Activated naive CD8-positive, alpha-beta T cell treated with anti-CD3 and anti-CD28 coated beads, Interleukin-2, amount 10 ng/mL, durations not matched to agents 7 days and 5 days (primary cell): ENCODE results near the gene DDX17. TPM values are rescaled to one million over a fixed set of nuclear protein-coding genes. Genes with fewer than 3 reads are reported as not detected.

ENCODE experiments used
- ATAC-seq: fragments of 150-1000 bp; cut with Tn5 transposase; one replicate; pipeline ENCODE4 v1.10.0; 2021; ENCODE audit warnings: low read depth, moderate library complexity
- POLR2A ChIA-PET: fragments of 350-600 bp; sonication (Branson Sonifier 250); formaldehyde crosslinking; loops from one replicate; lab custom pipeline; 2021; ENCODE audit warnings: antibody characterized with exemption; lab: Charles Lee
- DNase-seq: peaks from one replicate; pipeline ENCODE4 v3.0.0; 2021
- H3K27ac Mint-ChIP-seq: one replicate; pipeline ENCODE4 v1.8.0; 2022; ENCODE audit warnings: mild to moderate bottlenecking, mixed read lengths
- H3K27me3 Mint-ChIP-seq: one replicate; pipeline ENCODE4 v1.8.0; 2022; ENCODE audit warnings: mild to moderate bottlenecking, moderate library complexity, mixed read lengths
- H3K36me3 Mint-ChIP-seq: one replicate; pipeline ENCODE4 v1.8.0; 2021; ENCODE audit warnings: mild to moderate bottlenecking, mixed read lengths
- H3K4me1 Mint-ChIP-seq: one replicate; pipeline ENCODE4 v1.8.0; 2021; ENCODE audit warnings: mixed read lengths
- H3K4me3 Mint-ChIP-seq: one replicate; pipeline ENCODE4 v1.8.0; 2022; ENCODE audit warnings: mild to moderate bottlenecking, moderate library complexity, mixed read lengths
- H3K9me3 Mint-ChIP-seq: one replicate; pipeline ENCODE4 v1.8.0; 2021; ENCODE audit warnings: mixed read lengths
- total RNA-seq, 2 experiments: library from RNA; stranded (reverse); gene quantifications; one replicate each; pipeline ENCODE4 v1.2.3, GENCODE V29; 2021

Gene DDX17
- total RNA-seq, 2 experiments from 2014 or later, result 667 to 710 TPM

GRCh38 chr22:38446018-38446601, 60.0 kb downstream of the DDX17 start:
- H3K27me3 Mint-ChIP-seq, result peaks cover 11% of the 10 kb centered on the region
- no peaks in the 10 kb centered on the region for H3K9me3 Mint-ChIP-seq
- ATAC-seq (no peak), DNase-seq (no peak)
- H3K36me3 Mint-ChIP-seq, result no peaks in the 10 kb centered on the region
- POLR2A ChIA-PET, result no interaction called here
- H3K4me1 Mint-ChIP-seq, result no peaks in the 10 kb centered on the region
- no peak overlapping the region for H3K27ac Mint-ChIP-seq
- no peak overlapping the region for H3K4me3 Mint-ChIP-seq

GRCh38 chr22:38444783-38445182, 61.3 kb downstream of the DDX17 start:
- POLR2A ChIA-PET, result interaction anchor here (0.6 kb wide), 1 partner anchor 210 kb away, joined by 3 read pairs; no protein-coding TSS in a partner anchor
- no peak overlapping the region for H3K4me3 Mint-ChIP-seq
- H3K27ac Mint-ChIP-seq, result no peak overlapping the region
- no peaks in the 10 kb centered on the region for H3K9me3 Mint-ChIP-seq
- DNase-seq, result no peak
- H3K36me3 Mint-ChIP-seq, result no peaks in the 10 kb centered on the region
- H3K4me1 Mint-ChIP-seq, result no peaks in the 10 kb centered on the region
- ATAC-seq, result no peak
- peaks cover 2% of the 10 kb centered on the region for H3K27me3 Mint-ChIP-seq

- Mint-ChIP-seq H3K4me3 (no peak overlapping the region), H3K27ac (no peak overlapping the region), H3K36me3 (no peaks in the 10 kb centered on the region), H3K27me3 (peaks cover 2% of the 10 kb centered on the region), H3K4me1 (no peaks in the 10 kb centered on the region), H3K9me3 (no peaks in the 10 kb centered on the region)
- DNase-seq (no peak), ATAC-seq (no peak)
- POLR2A ChIA-PET, result no interaction called here
These were observed 62.2 kb downstream of the DDX17 start for GRCh38 chr22:38443628-38444521.

GRCh38 chr22:38442967-38443627, 63.0 kb downstream of the DDX17 start:
- Mint-ChIP-seq H3K4me3 (no peak overlapping the region), H3K27ac (no peak overlapping the region)
- POLR2A ChIA-PET, result no interaction called here

GRCh38 chr22:38441620-38442287, 64.4 kb downstream of the DDX17 start:
- H3K4me1 Mint-ChIP-seq, result no peaks in the 10 kb centered on the region
- H3K4me3 Mint-ChIP-seq, result no peak overlapping the region
- no peak for ATAC-seq

More at GRCh38 chr22:38442967-38443627, 63.0 kb downstream of the DDX17 start:
- Mint-ChIP-seq H3K4me1 (no peaks in the 10 kb centered on the region), H3K36me3 (no peaks in the 10 kb centered on the region), H3K27me3 (peaks cover 2% of the 10 kb centered on the region), H3K9me3 (no peaks in the 10 kb centered on the region)
- ATAC-seq (no peak), DNase-seq (no peak)

GRCh38 chr22:38440747-38441350, 65.3 kb downstream of the DDX17 start:
- H3K4me1 Mint-ChIP-seq, result no peaks in the 10 kb centered on the region
- no peaks in the 10 kb centered on the region for H3K36me3 Mint-ChIP-seq
- no peak overlapping the region for H3K27ac Mint-ChIP-seq
- no peak for DNase-seq
- POLR2A ChIA-PET, result no interaction called here
- H3K9me3 Mint-ChIP-seq, result no peaks in the 10 kb centered on the region
- ATAC-seq, result no peak
- H3K27me3 Mint-ChIP-seq, result peaks cover 2% of the 10 kb centered on the region
- H3K4me3 Mint-ChIP-seq, result no peak overlapping the region

More at GRCh38 chr22:38441620-38442287, 64.4 kb downstream of the DDX17 start:
- no peak for DNase-seq
- Mint-ChIP-seq H3K36me3 (no peaks in the 10 kb centered on the region), H3K27me3 (peaks cover 2% of the 10 kb centered on the region), H3K27ac (no peak overlapping the region), H3K9me3 (no peaks in the 10 kb centered on the region)
- POLR2A ChIA-PET, result no interaction called here

- Mint-ChIP-seq H3K9me3 (no peaks in the 10 kb centered on the region), H3K27ac (no peak overlapping the region), H3K4me1 (no peaks in the 10 kb centered on the region), H3K4me3 (no peak overlapping the region), H3K27me3 (peaks cover 2% of the 10 kb centered on the region), H3K36me3 (no peaks in the 10 kb centered on the region)
- POLR2A ChIA-PET, result no interaction called here
- ATAC-seq, result no peak
- no peak for DNase-seq
These were observed 68.7 kb downstream of the DDX17 start for GRCh38 chr22:38437416-38437815.

- no peak overlapping the region for H3K4me3 Mint-ChIP-seq
- DNase-seq (no peak), ATAC-seq (no peak)
- no peaks in the 10 kb centered on the region for H3K27me3 Mint-ChIP-seq
- no peaks in the 10 kb centered on the region for H3K9me3 Mint-ChIP-seq
- H3K36me3 Mint-ChIP-seq, result no peaks in the 10 kb centered on the region
- POLR2A ChIA-PET, result no interaction called here
- H3K27ac Mint-ChIP-seq, result no peak overlapping the region
- H3K4me1 Mint-ChIP-seq, result no peaks in the 10 kb centered on the region
These were observed 69.3 kb downstream of the DDX17 start for GRCh38 chr22:38436629-38437395.

- Mint-ChIP-seq H3K36me3 (no peaks in the 10 kb centered on the region), H3K9me3 (no peaks in the 10 kb centered on the region), H3K27ac (no peak overlapping the region), H3K4me3 (no peak overlapping the region), H3K4me1 (no peaks in the 10 kb centered on the region), H3K27me3 (no peaks in the 10 kb centered on the region)
- POLR2A ChIA-PET, result no interaction called here
- no peak for DNase-seq
- ATAC-seq, result no peak
These were observed 70.1 kb downstream of the DDX17 start for GRCh38 chr22:38435965-38436364.

GRCh38 chr22:38435010-38435409, 71.1 kb downstream of the DDX17 start:
- no peaks in the 10 kb centered on the region for H3K9me3 Mint-ChIP-seq
- no peak for DNase-seq

GRCh38 chr22:38433871-38434270, 72.2 kb downstream of the DDX17 start:
- no peak for DNase-seq
- no peaks in the 10 kb centered on the region for H3K9me3 Mint-ChIP-seq

More at GRCh38 chr22:38435010-38435409, 71.1 kb downstream of the DDX17 start:
- Mint-ChIP-seq H3K36me3 (no peaks in the 10 kb centered on the region), H3K27me3 (no peaks in the 10 kb centered on the region), H3K27ac (no peak overlapping the region), H3K4me1 (no peaks in the 10 kb centered on the region), H3K4me3 (no peak overlapping the region)
- POLR2A ChIA-PET, result no interaction called here
- no peak for ATAC-seq

More at GRCh38 chr22:38433871-38434270, 72.2 kb downstream of the DDX17 start:
- Mint-ChIP-seq H3K4me1 (no peaks in the 10 kb centered on the region), H3K27ac (no peak overlapping the region), H3K27me3 (no peaks in the 10 kb centered on the region), H3K4me3 (no peak overlapping the region), H3K36me3 (no peaks in the 10 kb centered on the region)
- no peak for ATAC-seq
- POLR2A ChIA-PET, result no interaction called here
